GM06990 (cell line): Measurements from ENCODE around the gene TIMM50.

Experiments used
- DNase-seq: peaks from one replicate; pipeline ENCODE4 v3.0.0-alpha.2; 2011; ENCODE audit not compliant: insufficient read length; ENCODE audit errors: extremely low read depth
- H3K27me3 ChIP-seq: replicated peaks from 2 replicates; pipeline ENCODE4 v1.6.0; 2011; ENCODE audit warnings: low read length; ENCODE audit not compliant: control insufficient read depth, insufficient read depth
- H3K36me3 ChIP-seq: 2 replicates; pipeline ENCODE4 v1.5.1; 2011; ENCODE audit warnings: low read length; ENCODE audit not compliant: control insufficient read depth, insufficient read depth
- H3K4me3 ChIP-seq: replicated peaks from 2 replicates; pipeline ENCODE4 v1.5.1; 2011; ENCODE audit warnings: low read depth, mild to moderate bottlenecking, control low read depth, low read length
- CTCF ChIP-seq: IDR thresholded peaks from 2 replicates; pipeline ENCODE4 v1.5.1; 2011; ENCODE audit warnings: low read length, control low read depth, mild to moderate bottlenecking, inconsistent platforms; ENCODE audit not compliant: insufficient read depth, poor library complexity, severe bottlenecking

Gene TIMM50

GRCh38 chr19:39469036-39469435 lies 11.6 kb upstream of the TIMM50 start:
- no peak for DNase-seq
- no peaks in the 10 kb centered on the region for H3K27me3 ChIP-seq
- TF ChIP-seq CTCF: no peak
- no peak overlapping the region for H3K4me3 ChIP-seq
- peaks cover 74% of the 10 kb centered on the region for H3K36me3 ChIP-seq

GRCh38 chr19:39469567-39469966 lies 11.1 kb upstream of the TIMM50 start:
- TF ChIP-seq CTCF: no peak
- H3K27me3 ChIP-seq: no peaks in the 10 kb centered on the region
- DNase-seq: no peak
- H3K4me3 ChIP-seq: no peak overlapping the region
- peaks cover 77% of the 10 kb centered on the region for H3K36me3 ChIP-seq

GRCh38 chr19:39470724-39471339 lies 9.8 kb upstream of the TIMM50 start:
- DNase-seq: no peak
- Histone ChIP-seq H3K36me3 (peaks cover 78% of the 10 kb centered on the region), H3K4me3 (no peak overlapping the region), H3K27me3 (no peaks in the 10 kb centered on the region)
- no peak for TF ChIP-seq CTCF

- Histone ChIP-seq H3K27me3 (no peaks in the 10 kb centered on the region), H3K36me3 (peaks cover 75% of the 10 kb centered on the region), H3K4me3 (no peak overlapping the region)
- TF ChIP-seq CTCF: no peak
- DNase-seq: no peak
These were observed 8.7 kb upstream of the TIMM50 start for GRCh38 chr19:39471756-39472536.

GRCh38 chr19:39472746-39473442 lies 7.7 kb upstream of the TIMM50 start:
- H3K36me3 ChIP-seq: peaks cover 70% of the 10 kb centered on the region
- TF ChIP-seq CTCF: no peak

More at GRCh38 chr19:39472746-39473442, 7.7 kb upstream of the TIMM50 start:
- DNase-seq: no peak
- H3K4me3 ChIP-seq: no peak overlapping the region
- no peaks in the 10 kb centered on the region for H3K27me3 ChIP-seq
